Osteoblast (primary cell): ENCODE results near the gene BTBD2. TPM values are rescaled to one million over a fixed set of nuclear protein-coding genes. Genes with fewer than 3 reads are reported as not detected.

Experiments
- DNase-seq: peaks from one replicate; pipeline ENCODE4 v3.0.0; 2011; ENCODE audit warnings: low spot score, mixed read lengths; ENCODE audit not compliant: insufficient read length; ENCODE audit errors: missing footprints
- H2AFZ ChIP-seq: 2 replicates; pipeline ENCODE4 v1.6.0; 2011; ENCODE audit warnings: mild to moderate bottlenecking, low read length
- H3K27ac ChIP-seq: 2 replicates; pipeline ENCODE4 v1.5.1; 2011; ENCODE audit warnings: mild to moderate bottlenecking, low read depth, low read length, moderate library complexity
- H3K27me3 ChIP-seq: 2 replicates; pipeline ENCODE4 v1.6.0; 2012; ENCODE audit warnings: mild to moderate bottlenecking, control low read depth, inconsistent platforms, low read length, moderate library complexity; ENCODE audit not compliant: insufficient read depth
- H3K36me3 ChIP-seq: 2 replicates; pipeline ENCODE4 v1.5.1; 2011; ENCODE audit warnings: mild to moderate bottlenecking, low read length, control low read depth, moderate library complexity; ENCODE audit not compliant: insufficient read depth
- H3K4me1 ChIP-seq: 2 replicates; pipeline ENCODE4 v1.5.1; 2011; ENCODE audit warnings: mild to moderate bottlenecking, low read length, control low read depth, moderate library complexity; ENCODE audit not compliant: insufficient read depth
- H3K4me2 ChIP-seq: 2 replicates; pipeline ENCODE4 v1.6.0; 2011; ENCODE audit warnings: mild to moderate bottlenecking, low read length; ENCODE audit not compliant: insufficient read depth
- H3K4me3 ChIP-seq: fragments of 200-600 bp; sonication (generic); 3 replicates; pipeline ENCODE4 v1.5.1; 2012; ENCODE audit warnings: mild to moderate bottlenecking, low read length, inconsistent platforms; ENCODE audit not compliant: insufficient read depth
- H3K79me2 ChIP-seq: 2 replicates; pipeline ENCODE4 v1.6.0; 2012; ENCODE audit warnings: mild to moderate bottlenecking, low read length, control low read depth, inconsistent platforms; ENCODE audit not compliant: insufficient read depth
- H3K9me3 ChIP-seq: 2 replicates; pipeline ENCODE4 v1.5.1; 2011; ENCODE audit warnings: low read depth, low read length, control low read depth
- H4K20me1 ChIP-seq: 2 replicates; pipeline ENCODE4 v1.6.0; 2012; ENCODE audit warnings: mild to moderate bottlenecking, low read length, control low read depth; ENCODE audit not compliant: insufficient read depth
- CTCF ChIP-seq: IDR thresholded peaks from 2 replicates; pipeline ENCODE4 v1.5.1; 2011; ENCODE audit warnings: mild to moderate bottlenecking, low read depth, low read length, moderate library complexity; ENCODE audit errors: extremely low read depth
- total RNA-seq: library from RNA; depleted of rRNA; stranded (reverse); fragments of >200 nt; gene quantifications from 2 replicates; pipeline ENCODE4 v1.2.3, GENCODE V29; 2012

Gene BTBD2
- total RNA-seq, 1 donor: 57.5 TPM

- H3K36me3 ChIP-seq: no peaks in the 10 kb centered on the region
- no peak overlapping the region for H3K4me3 ChIP-seq
- peaks cover 63% of the 10 kb centered on the region for H4K20me1 ChIP-seq
- peaks cover 90% of the 10 kb centered on the region for H3K79me2 ChIP-seq
- no peaks in the 10 kb centered on the region for H3K27me3 ChIP-seq
- no peak overlapping the region for H3K27ac ChIP-seq
- no peak for TF ChIP-seq CTCF
- no peak for DNase-seq
- H2AFZ ChIP-seq: no peak overlapping the region
- no peaks in the 10 kb centered on the region for H3K9me3 ChIP-seq
- no peaks in the 10 kb centered on the region for H3K4me1 ChIP-seq
- no peak overlapping the region for H3K4me2 ChIP-seq
These were observed 57.8 kb downstream of the BTBD2 start for GRCh38 chr19:1957562-1958248.

GRCh38 chr19:1956868-1957492 lies 58.5 kb downstream of the BTBD2 start:
- H4K20me1 ChIP-seq: peaks cover 63% of the 10 kb centered on the region

GRCh38 chr19:1956122-1956494 lies 59.4 kb downstream of the BTBD2 start:
- no peak overlapping the region for H3K27ac ChIP-seq
- H3K4me2 ChIP-seq: no peak overlapping the region
- TF ChIP-seq CTCF: no peak
- H3K79me2 ChIP-seq: peaks cover 86% of the 10 kb centered on the region
- H3K36me3 ChIP-seq: no peaks in the 10 kb centered on the region
- peaks cover 59% of the 10 kb centered on the region for H4K20me1 ChIP-seq
- H2AFZ ChIP-seq: no peak overlapping the region
- no peaks in the 10 kb centered on the region for H3K27me3 ChIP-seq
- H3K4me1 ChIP-seq: no peaks in the 10 kb centered on the region
- DNase-seq: no peak
- no peak overlapping the region for H3K4me3 ChIP-seq
- H3K9me3 ChIP-seq: no peaks in the 10 kb centered on the region

More at GRCh38 chr19:1956868-1957492, 58.5 kb downstream of the BTBD2 start:
- DNase-seq: no peak
- Histone ChIP-seq H2AFZ (no peak overlapping the region), H3K9me3 (no peaks in the 10 kb centered on the region), H3K4me2 (no peak overlapping the region), H3K36me3 (no peaks in the 10 kb centered on the region), H3K4me3 (no peak overlapping the region), H3K27me3 (no peaks in the 10 kb centered on the region), H3K27ac (no peak overlapping the region), H3K4me1 (no peaks in the 10 kb centered on the region), H3K79me2 (peaks cover 90% of the 10 kb centered on the region)
- TF ChIP-seq CTCF: no peak
